ENCODE data around the gene CLRN2. TPM values are rescaled to one million over a fixed set of nuclear protein-coding genes. Genes with fewer than 3 reads are reported as not detected.
"Not testable (repeated sequence)": the region's sequence is repeated elsewhere in the genome, so short reads cannot be mapped to it uniquely, and the experiment has no call there.

Gene CLRN2
- total RNA-seq, 2 donors from 2014 or later = not detected

DNA sequence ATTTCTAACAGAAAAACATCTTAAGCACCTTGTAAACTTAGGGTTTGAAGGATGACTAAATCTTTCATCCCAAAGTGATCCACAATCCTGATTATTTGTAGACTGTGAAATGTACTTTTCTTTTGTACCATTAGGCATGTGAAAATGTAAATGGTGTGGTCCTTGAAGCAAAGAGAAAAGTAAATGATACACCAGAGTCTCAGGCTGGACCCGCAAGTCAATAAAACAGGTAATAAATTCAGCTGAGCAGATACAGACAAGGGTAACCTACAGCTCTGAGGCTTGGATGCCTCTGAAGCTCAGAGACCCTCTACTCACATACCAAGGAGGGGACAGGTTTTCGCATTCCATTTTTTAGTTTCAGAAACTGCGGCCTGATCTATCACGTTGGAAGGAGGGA lies 59.2 kb downstream of the CLRN2 start:
- H3K36me3 ChIP-seq = no peaks in the 10 kb centered on the region
- WGBS = 74% methylated on average over 4 of the region's 4 CpGs
- intact Hi-C loops (cut with DNase I) = no loop called here

DNA sequence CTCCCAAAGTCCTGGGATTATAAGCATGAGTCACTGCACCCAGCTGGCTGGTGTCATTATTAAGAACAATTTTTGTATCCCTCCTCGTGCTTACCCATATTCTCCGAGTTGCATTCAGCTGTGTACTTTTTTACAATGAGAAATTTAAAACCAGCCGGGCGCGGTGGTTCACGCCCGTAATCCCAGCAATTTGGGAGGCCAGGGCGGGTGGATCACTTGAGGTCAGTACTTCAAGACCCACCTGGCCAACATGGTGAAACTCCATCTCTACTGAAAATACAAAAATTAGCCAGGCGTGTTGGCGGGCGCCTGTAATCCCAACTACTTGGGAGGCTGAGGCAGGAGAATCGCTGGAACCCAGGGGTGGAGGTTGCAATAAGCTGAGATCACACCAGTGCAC lies 60.2 kb downstream of the CLRN2 start:
- H3K27ac ChIP-seq; H3K4me3 ChIP-seq; H3K27me3 ChIP-seq (replicated peaks; ENCODE audit: insufficient read depth); H3K36me3 ChIP-seq; H3K9me3 ChIP-seq; H3K4me1 ChIP-seq (replicated peaks); DNase-seq (ENCODE audit: low spot score): not testable (repeated sequence)
- intact Hi-C loops (cut with DNase I) = loop anchor here (5.0 kb wide), 1 partner anchor 237 kb away; the partner anchor contains the start of genes DCAF16 and NCAPG
- 94% methylated on average over 12 of the region's 12 CpGs for WGBS

More for the DNA sequence above, 59.2 kb downstream of the CLRN2 start:
- Histone ChIP-seq H3K4me3 (no peak overlapping the region), H3K27me3 (replicated peaks; ENCODE audit: insufficient read depth) (no peaks in the 10 kb centered on the region), H3K9me3 (no peaks in the 10 kb centered on the region), H3K4me1 (replicated peaks) (no peaks in the 10 kb centered on the region), H3K27ac (no peak overlapping the region)
- DNase-seq (ENCODE audit: low spot score) = no peak
- no peak for TF ChIP-seq POLR2AphosphoS5 (IDR thresholded peaks at IDR 0.05)
- TF ChIP-seq, protein P1, sequence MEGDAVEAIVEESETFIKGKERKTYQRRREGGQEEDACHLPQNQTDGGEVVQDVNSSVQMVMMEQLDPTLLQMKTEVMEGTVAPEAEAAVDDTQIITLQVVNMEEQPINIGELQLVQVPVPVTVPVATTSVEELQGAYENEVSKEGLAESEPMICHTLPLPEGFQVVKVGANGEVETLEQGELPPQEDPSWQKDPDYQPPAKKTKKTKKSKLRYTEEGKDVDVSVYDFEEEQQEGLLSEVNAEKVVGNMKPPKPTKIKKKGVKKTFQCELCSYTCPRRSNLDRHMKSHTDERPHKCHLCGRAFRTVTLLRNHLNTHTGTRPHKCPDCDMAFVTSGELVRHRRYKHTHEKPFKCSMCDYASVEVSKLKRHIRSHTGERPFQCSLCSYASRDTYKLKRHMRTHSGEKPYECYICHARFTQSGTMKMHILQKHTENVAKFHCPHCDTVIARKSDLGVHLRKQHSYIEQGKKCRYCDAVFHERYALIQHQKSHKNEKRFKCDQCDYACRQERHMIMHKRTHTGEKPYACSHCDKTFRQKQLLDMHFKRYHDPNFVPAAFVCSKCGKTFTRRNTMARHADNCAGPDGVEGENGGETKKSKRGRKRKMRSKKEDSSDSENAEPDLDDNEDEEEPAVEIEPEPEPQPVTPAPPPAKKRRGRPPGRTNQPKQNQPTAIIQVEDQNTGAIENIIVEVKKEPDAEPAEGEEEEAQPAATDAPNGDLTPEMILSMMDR (IDR thresholded peaks at IDR 0.05) = no peak

Other genes with a start within 250 kb of the CLRN2 start
- 10 to 100 TPM; 11.4 to 18.9 TPM for gene QDPR, start 3.1 kb upstream of the CLRN2 start, total RNA-seq
- 10 to 100 TPM; 55.8 to 98.1 TPM for gene LAP3, start 62.0 kb downstream of the CLRN2 start, total RNA-seq
- gene MED28, start 99.5 kb downstream of the CLRN2 start, total RNA-seq = 10 to 100 TPM; 17.2 to 21.3 TPM